ENCODE results near the gene SKIL.
"Not testable (repeated sequence)": the region's sequence is repeated elsewhere in the genome, so short reads cannot be mapped to it uniquely, and the experiment has no call there.

The SKIL gene

DNA sequence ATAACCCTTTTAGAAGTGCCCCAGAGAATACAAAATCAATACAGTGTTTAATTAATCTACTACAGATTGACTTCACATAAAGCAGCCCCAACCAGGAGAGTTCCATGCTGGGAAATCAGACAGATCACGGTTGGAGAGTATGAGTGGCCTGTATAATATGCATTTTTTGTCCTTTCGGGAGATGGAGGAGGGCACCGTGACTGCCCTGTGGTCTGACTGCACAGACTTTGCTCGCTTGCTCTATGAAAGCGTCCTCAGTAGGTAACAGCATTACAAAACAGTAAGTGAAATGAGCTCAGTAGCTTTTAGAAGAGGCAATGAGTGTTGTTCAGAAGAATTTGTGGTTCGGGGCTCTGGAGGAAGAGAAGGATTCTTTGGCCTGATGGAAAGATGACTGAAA lies 34.2 kb upstream of the SKIL start:
- DNase-seq (ENCODE audit: low read depth): no peak
- TF ChIP-seq CTCF (IDR thresholded peaks at IDR 0.05; ENCODE audit: insufficient read depth, low read depth, low read length, missing control alignments): no peak
- H3K4me3 ChIP-seq (ENCODE audit: low read depth, low read length): no peak overlapping the region

DNA sequence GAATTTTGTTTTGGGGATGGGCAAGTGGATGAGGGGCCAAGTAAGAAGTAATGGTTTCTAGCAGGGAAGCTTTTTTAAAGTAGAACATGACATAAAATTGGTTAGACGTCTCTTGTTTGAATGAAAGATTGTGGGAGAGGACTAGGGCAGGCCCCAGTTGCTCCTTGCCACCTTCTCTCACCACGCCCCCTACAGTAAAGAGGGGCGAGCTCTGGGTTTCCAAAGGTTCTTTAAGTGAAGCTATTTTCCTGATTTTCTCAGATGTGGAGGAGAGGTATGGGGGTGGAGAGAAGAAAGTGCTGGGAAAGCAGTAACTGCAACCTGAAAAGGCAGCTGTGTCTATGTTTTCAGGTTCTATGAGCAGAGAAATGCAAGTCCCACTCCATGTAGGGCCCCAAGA lies 32.6 kb upstream of the SKIL start:
- no peak for DNase-seq (ENCODE audit: low read depth)
- no peak overlapping the region for H3K4me3 ChIP-seq (ENCODE audit: low read depth, low read length)
- no peak for TF ChIP-seq CTCF (IDR thresholded peaks at IDR 0.05; ENCODE audit: insufficient read depth, low read depth, low read length, missing control alignments)

- no peak overlapping the region for H3K4me3 ChIP-seq (ENCODE audit: low read depth, low read length)
- peak; percentile 38 for DNase-seq (ENCODE audit: low read depth)
- TF ChIP-seq CTCF (IDR thresholded peaks at IDR 0.05; ENCODE audit: insufficient read depth, low read depth, low read length, missing control alignments): no peak
Observed at GRCh38 chr3:170327040-170327808, 30.3 kb upstream of the SKIL start.

DNA sequence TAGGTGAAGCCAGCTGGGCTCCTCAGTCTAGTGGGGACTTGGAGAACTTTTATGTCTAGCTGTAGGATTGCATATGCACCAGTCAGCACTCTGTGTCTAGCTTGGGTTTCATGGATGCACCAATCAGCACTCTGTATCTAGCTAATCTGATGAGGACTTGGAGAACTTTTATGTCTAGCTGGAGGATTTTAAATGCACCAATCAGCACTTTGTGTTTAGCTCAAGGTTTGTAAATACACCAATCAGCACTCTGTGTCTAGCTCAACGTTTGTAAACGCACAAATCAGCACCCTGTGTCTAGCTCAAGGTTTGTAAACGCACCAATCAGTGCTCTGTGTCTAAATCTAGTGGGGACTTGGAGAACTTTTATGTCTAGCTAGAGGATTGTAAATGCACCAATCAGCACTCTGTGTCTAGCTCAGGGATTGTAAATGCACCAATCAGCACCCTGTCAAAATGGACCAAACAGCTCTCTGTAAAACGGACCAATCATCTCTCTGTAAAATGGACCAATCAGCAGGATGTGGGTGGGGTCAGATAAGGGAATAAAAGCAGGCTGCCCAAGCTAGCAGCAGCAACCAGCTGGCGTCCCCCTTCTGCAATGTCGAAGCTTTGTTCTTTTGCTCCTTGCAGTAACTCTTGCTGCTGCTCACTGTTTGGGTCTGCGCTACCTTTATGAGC lies 29.5 kb upstream of the SKIL start:
- not testable (repeated sequence) for H3K4me3 ChIP-seq (ENCODE audit: low read depth, low read length); DNase-seq (ENCODE audit: low read depth)

DNA sequence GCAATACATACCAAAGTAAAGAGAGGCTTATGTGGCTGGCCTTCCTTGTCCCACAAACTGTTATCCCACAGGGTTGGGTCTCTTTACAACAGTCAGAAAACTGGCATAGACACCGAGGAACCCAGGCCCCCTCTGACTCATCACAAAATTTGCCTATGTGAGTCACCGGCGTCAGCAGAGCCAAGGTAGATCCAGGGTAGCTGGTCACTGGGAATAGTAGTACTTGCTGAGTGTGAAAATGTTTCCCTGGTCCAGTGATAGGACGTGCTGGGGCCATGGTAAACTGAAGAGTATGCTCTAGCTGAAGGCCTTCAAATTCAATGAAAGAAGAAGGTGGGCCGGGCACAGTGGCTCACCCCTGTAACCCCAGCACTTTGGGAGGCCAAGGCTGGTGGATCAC lies 27.1 kb upstream of the SKIL start:
- DNase-seq (ENCODE audit: low read depth): no peak
- no peak overlapping the region for H3K4me3 ChIP-seq (ENCODE audit: low read depth, low read length)
- TF ChIP-seq CTCF (IDR thresholded peaks at IDR 0.05; ENCODE audit: insufficient read depth, low read depth, low read length, missing control alignments): no peak

GRCh38 chr3:170331143-170331542 lies 26.4 kb upstream of the SKIL start:
- H3K4me3 ChIP-seq (ENCODE audit: low read depth, low read length): no peak overlapping the region
- no peak for DNase-seq (ENCODE audit: low read depth)
- TF ChIP-seq CTCF (IDR thresholded peaks at IDR 0.05; ENCODE audit: insufficient read depth, low read depth, low read length, missing control alignments): no peak

DNA sequence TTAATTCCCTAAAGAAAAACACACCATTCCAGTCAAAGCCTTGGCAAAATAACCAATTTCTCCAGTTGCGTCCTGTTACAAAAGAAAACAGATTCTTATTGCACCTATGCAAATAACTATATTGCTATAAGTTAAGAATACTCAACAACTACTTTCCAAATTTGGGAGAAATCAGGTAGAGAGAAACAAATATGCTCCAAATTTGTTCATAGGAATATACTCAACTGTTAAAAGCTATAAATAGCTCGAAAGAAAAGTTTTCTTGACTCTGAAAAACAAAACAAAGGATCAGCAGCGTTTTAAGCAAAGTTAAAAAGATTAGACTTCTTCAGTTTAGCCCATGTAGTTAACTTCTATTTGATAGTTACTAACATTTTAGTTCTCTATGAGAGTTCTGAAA lies 20.1 kb upstream of the SKIL start:
- H3K4me3 ChIP-seq (ENCODE audit: low read depth, low read length): no peak overlapping the region
- DNase-seq (ENCODE audit: low read depth): no peak
- TF ChIP-seq CTCF (IDR thresholded peaks at IDR 0.05; ENCODE audit: insufficient read depth, low read depth, low read length, missing control alignments): no peak

Data from GM12865 (cell line).